Lower lobe of right lung (tissue), 2 donors: ENCODE data around the gene MPST. TPM values are rescaled to one million over a fixed set of nuclear protein-coding genes. Genes with fewer than 3 reads are reported as not detected.
"Not testable (repeated sequence)": the region's sequence is repeated elsewhere in the genome, so short reads cannot be mapped to it uniquely, and the experiment has no call there.

Experiments used
- ATAC-seq, 2 donors: fragments of 200-7000 bp; cut with Tn5 transposase; one replicate each; pipeline ENCODE4 v1.9.1; 2020 to 2022; ENCODE audit warnings: mild to moderate bottlenecking in 2 of 2, moderate library complexity in 2 of 2
- DNase-seq: peaks from one replicate; pipeline ENCODE4 v3.0.0-alpha.2; 2020
- H3K27ac ChIP-seq: fragments of 200-600 bp; one replicate; pipeline ENCODE4 v1.8.0; 2022
- H3K27me3 ChIP-seq: fragments of 200-600 bp; one replicate; pipeline ENCODE4 v1.8.0; 2022; ENCODE audit warnings: low read depth
- H3K36me3 ChIP-seq: fragments of 200-600 bp; one replicate; pipeline ENCODE4 v1.8.0; 2022; ENCODE audit warnings: mild to moderate bottlenecking
- H3K4me1 ChIP-seq: fragments of 200-600 bp; one replicate; pipeline ENCODE4 v1.8.0; 2022
- H3K4me3 ChIP-seq: fragments of 200-600 bp; one replicate; pipeline ENCODE4 v1.8.0; 2022; ENCODE audit warnings: mild to moderate bottlenecking
- H3K9me3 ChIP-seq: fragments of 200-600 bp; one replicate; pipeline ENCODE4 v1.8.0; 2022
- CTCF ChIP-seq: fragments of 200-600 bp; IDR thresholded peaks from one replicate; pipeline ENCODE4 v1.8.0; 2022; ENCODE audit warnings: antibody characterized with exemption, mild to moderate bottlenecking
- intact Hi-C: fragments of 100-400 bp; cut with DNase I; formaldehyde crosslinking; loops from one replicate; pipeline ENCODE4 v1.11.0; 2022
- total RNA-seq: library from RNA; stranded (reverse); fragmentation: NEBNext Ultra II Directional; extraction: Animal tissue kit (Norgen Biotek cat#: 25700); gene quantifications from one replicate; pipeline ENCODE4 v1.2.1, GENCODE V29; 2021
- donor health status: DM: no; HTN: yes; CAD: no; lungs with severe emphysema.

MPST gene
- total RNA-seq, 1 donor from 2014 or later = 73.2 TPM

- H3K27me3 ChIP-seq = peaks cover 19% of the 10 kb centered on the region
- no peaks in the 10 kb centered on the region for H3K4me1 ChIP-seq
- H3K27ac ChIP-seq = no peak overlapping the region
- TF ChIP-seq CTCF = peak; percentile 58
- no peak overlapping the region for H3K4me3 ChIP-seq
- DNase-seq (no peak), ATAC-seq (no peak)
- intact Hi-C loops = no loop called here
- H3K9me3 ChIP-seq = peaks cover 16% of the 10 kb centered on the region
- no peaks in the 10 kb centered on the region for H3K36me3 ChIP-seq
Measured at GRCh38 chr22:36986242-36986821, 33.2 kb upstream of the MPST start.

GRCh38 chr22:36988075-36988832, 31.3 kb upstream of the MPST start:
- Histone ChIP-seq H3K4me1 (no peaks in the 10 kb centered on the region), H3K27me3 (peaks cover 29% of the 10 kb centered on the region), H3K4me3 (no peak overlapping the region), H3K27ac (no peak overlapping the region), H3K9me3 (peaks cover 16% of the 10 kb centered on the region), H3K36me3 (no peaks in the 10 kb centered on the region)
- ATAC-seq (no peak), DNase-seq (no peak)
- intact Hi-C loops = no loop called here
- no peak for TF ChIP-seq CTCF

- H3K4me1 ChIP-seq, H3K4me3 ChIP-seq, H3K36me3 ChIP-seq, DNase-seq, intact Hi-C loops, ATAC-seq, H3K27ac ChIP-seq: not testable (repeated sequence)
- H3K27me3 ChIP-seq = peaks cover 28% of the 10 kb centered on the region
- peaks cover 16% of the 10 kb centered on the region for H3K9me3 ChIP-seq
Measured at GRCh38 chr22:36989012-36989411, 30.5 kb upstream of the MPST start.

- ATAC-seq (no peak), DNase-seq (no peak)
- no peaks in the 10 kb centered on the region for H3K36me3 ChIP-seq
- H3K9me3 ChIP-seq = peaks cover 11% of the 10 kb centered on the region
- H3K4me1 ChIP-seq = no peaks in the 10 kb centered on the region
- TF ChIP-seq CTCF = no peak
- no peak overlapping the region for H3K27ac ChIP-seq
- no peak overlapping the region for H3K4me3 ChIP-seq
- intact Hi-C loops = no loop called here
- peaks cover 22% of the 10 kb centered on the region for H3K27me3 ChIP-seq
Measured at GRCh38 chr22:36990457-36990856, 29.1 kb upstream of the MPST start.

- Histone ChIP-seq H3K4me3 (no peak overlapping the region), H3K27ac (no peak overlapping the region), H3K4me1 (no peaks in the 10 kb centered on the region), H3K27me3 (peaks cover 22% of the 10 kb centered on the region), H3K36me3 (no peaks in the 10 kb centered on the region), H3K9me3 (peaks cover 3% of the 10 kb centered on the region)
- no peak for TF ChIP-seq CTCF
- intact Hi-C loops = no loop called here
- DNase-seq (no peak), ATAC-seq (no peak)
Measured at GRCh38 chr22:36991206-36991605, 28.3 kb upstream of the MPST start.

- Histone ChIP-seq H3K4me1 (no peaks in the 10 kb centered on the region), H3K36me3 (no peaks in the 10 kb centered on the region), H3K27ac (no peak overlapping the region), H3K27me3 (no peaks in the 10 kb centered on the region), H3K4me3 (no peak overlapping the region), H3K9me3 (no peaks in the 10 kb centered on the region)
- ATAC-seq (no peak), DNase-seq (no peak)
- intact Hi-C loops = no loop called here
- no peak for TF ChIP-seq CTCF
Measured at GRCh38 chr22:36997746-36998145, 21.8 kb upstream of the MPST start.
